PC-9 (cell line): Measurements from ENCODE around the gene TMOD2. TPM values are rescaled to one million over a fixed set of nuclear protein-coding genes. Genes with fewer than 3 reads are reported as not detected.

ENCODE experiments used
- BruUV-seq: library from RNA; stranded (reverse); fragments of 400-500 nt; replicated peaks from 2 replicates; lab custom pipeline; 2021; lab: Mats Ljungman, UMichigan
- CTCF ChIA-PET: fragments of 300-600 bp; sonication (Branson Sonifier 250); formaldehyde crosslinking; loops from one replicate; lab custom pipeline; 2022; ENCODE audit warnings: antibody characterized with exemption; lab: Charles Lee
- POLR2A ChIA-PET: fragments of 300-600 bp; sonication (Branson Sonifier 250); formaldehyde crosslinking; loops from one replicate; lab custom pipeline; 2022; ENCODE audit warnings: antibody characterized with exemption; ENCODE audit not compliant: unreplicated experiment; lab: Charles Lee
- DNase-seq, 2 experiments: peaks; one replicate each; pipeline versions ENCODE4 v3.0.0 to v3.0.0-alpha.2; 2015 to 2022; ENCODE audit warnings: mixed read lengths in 1 of 2
- H2AFZ ChIP-seq: fragments of 200-600 bp; sonication (generic); 2 replicates; pipeline ENCODE4 v1.8.1; 2017; ENCODE audit warnings: antibody characterized with exemption
- H3F3A ChIP-seq: fragments of 200-600 bp; sonication (generic); 2 replicates; pipeline ENCODE4 v1.8.1; 2017; ENCODE audit warnings: antibody characterized with exemption, mild to moderate bottlenecking, low read depth; ENCODE audit not compliant: insufficient read depth
- H3K27ac ChIP-seq: fragments of 200-600 bp; sonication (generic); 2 replicates; pipeline ENCODE4 v1.6.1; 2016; ENCODE audit warnings: mixed run types
- H3K27me3 ChIP-seq: fragments of 200-600 bp; sonication (generic); 2 replicates; pipeline ENCODE4 v1.6.1; 2016; ENCODE audit warnings: low read depth, mixed run types; ENCODE audit not compliant: insufficient read depth
- H3K36me3 ChIP-seq: fragments of 200-600 bp; sonication (generic); 2 replicates; pipeline ENCODE4 v1.6.1; 2016; ENCODE audit warnings: low read depth, mixed run types
- H3K4me1 ChIP-seq: fragments of 200-600 bp; sonication (generic); replicated peaks from 2 replicates; pipeline ENCODE4 v1.6.1; 2016; ENCODE audit warnings: mixed run types; ENCODE audit not compliant: insufficient read depth
- H3K4me2 ChIP-seq: fragments of 200-600 bp; sonication (generic); 2 replicates; pipeline ENCODE4 v1.6.1; 2017; ENCODE audit warnings: mixed run types
- H3K4me3 ChIP-seq: fragments of 200-600 bp; sonication (generic); 2 replicates; pipeline ENCODE4 v1.6.1; 2016; ENCODE audit warnings: mixed run types
- H3K79me2 ChIP-seq: fragments of 200-600 bp; sonication (generic); 2 replicates; pipeline ENCODE4 v1.6.1; 2017; ENCODE audit warnings: low read depth, mixed run types
- H3K9me2 ChIP-seq: fragments of 200-600 bp; sonication (generic); 2 replicates; pipeline ENCODE4 v1.8.1; 2017; ENCODE audit warnings: mild to moderate bottlenecking; ENCODE audit not compliant: insufficient read depth
- H3K9me3 ChIP-seq: fragments of 200-600 bp; sonication (generic); 2 replicates; pipeline ENCODE4 v1.8.1; 2016; ENCODE audit warnings: low read depth; ENCODE audit not compliant: insufficient read depth
- H4K20me1 ChIP-seq: fragments of 200-600 bp; sonication (generic); 2 replicates; pipeline ENCODE4 v1.8.1; 2017; ENCODE audit not compliant: insufficient read depth
- CTCF ChIP-seq: fragments of 200-600 bp; sonication (generic); conservative IDR thresholded peaks from 2 replicates; pipeline ENCODE4 v1.6.1; 2017; ENCODE audit warnings: mixed run types, antibody characterized with exemption, mild to moderate bottlenecking, moderate library complexity
- EZH2 ChIP-seq: fragments of 200-600 bp; sonication (generic); IDR thresholded peaks from 2 replicates; pipeline ENCODE4 v1.8.0; 2017; ENCODE audit warnings: antibody characterized with exemption, low read depth
- intact Hi-C: fragments of 100-400 bp; cut with micrococcal nuclease; formaldehyde crosslinking; loops from one replicate; pipeline ENCODE4 v1.10.0; 2022; ENCODE audit not compliant: unreplicated experiment
- total RNA-seq: library from RNA; stranded (reverse); gene quantifications from 2 replicates; pipeline ENCODE4 v1.2.3, GENCODE V29; 2021

TMOD2 gene
- total RNA-seq, 1 experiment from 2014 or later = 4.2 TPM

DNA sequence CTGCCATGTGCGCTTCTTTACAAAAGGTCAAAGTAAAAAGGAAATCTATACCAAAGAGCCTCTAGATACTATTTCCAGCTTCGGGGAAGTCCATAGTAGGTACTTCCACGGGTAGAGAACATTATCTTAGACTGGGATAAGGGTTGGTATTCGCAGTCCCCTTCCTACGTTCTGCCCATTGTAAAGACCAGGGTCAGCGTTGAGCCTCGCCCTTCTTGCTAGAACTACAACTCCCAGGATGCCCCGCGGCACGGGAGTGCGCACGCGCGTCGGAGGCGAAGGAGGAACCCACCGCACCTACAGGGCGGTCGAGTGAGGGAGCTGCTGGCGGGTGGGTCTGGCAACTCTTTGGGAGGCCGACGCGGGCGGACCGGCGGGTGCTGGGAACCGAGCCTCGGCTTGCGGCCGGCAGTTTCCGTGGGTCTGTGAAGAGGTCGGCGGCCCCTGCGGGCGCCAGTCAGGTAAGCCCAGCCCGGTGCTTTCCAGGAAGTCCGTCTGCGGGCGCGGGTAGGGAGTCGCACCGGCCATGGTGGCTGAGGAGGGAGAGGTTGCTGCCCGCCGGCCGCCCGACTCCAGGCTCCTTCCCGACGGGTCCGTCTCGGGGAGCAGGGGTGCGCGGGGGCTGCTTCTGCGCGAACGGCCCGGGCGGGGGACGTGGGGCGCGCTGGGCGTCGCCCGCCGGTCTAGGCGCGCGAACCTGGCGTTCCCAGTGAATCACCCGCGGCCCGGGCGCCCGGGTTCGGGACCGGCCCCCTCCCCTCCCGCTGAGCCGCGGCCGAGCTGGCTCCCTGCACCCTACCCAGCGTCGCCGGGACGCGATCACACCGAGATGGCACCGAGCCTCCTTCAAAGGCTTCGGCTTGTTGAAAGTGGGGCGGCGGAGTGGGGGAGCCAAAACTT, 78.2 kb downstream of the TMOD2 start, which contains the start of gene TMOD3:
Gene TMOD3 (plus strand): TSS at position 278 of the 900 bp plus-strand sequence. CDS start 33,232 bp downstream, outside the sequence.
- Histone ChIP-seq H3K79me2 (peaks cover 51% of the 10 kb centered on the region), H3K27ac (peak within 1 kb of the TSS; percentile 97), H3K9me2 (no peaks in the 10 kb centered on the region), H3K27me3 (no peaks in the 10 kb centered on the region), H3K4me3 (peak within 1 kb of the TSS; percentile 71), H3K4me2 (peak within 1 kb of the TSS; percentile 95), H3K9me3 (no peaks in the 10 kb centered on the region), H3K36me3 (no peaks in the 10 kb centered on the region; the same call in 1 of the 2 replicates), H4K20me1 (peaks cover 11% of the 10 kb centered on the region), H3F3A (peaks cover 15% of the 10 kb centered on the region), H2AFZ (peak within 1 kb of the TSS; percentile 79), H3K4me1 (peaks cover 69% of the 10 kb centered on the region)
- DNase-seq = peak; percentile 77 to 91
- BruUV-seq = no TSS peak
- no peak for TF ChIP-seq CTCF
- TF ChIP-seq EZH2 = no peak
- ChIA-PET POLR2A (interaction anchor here (0.6 to 1.9 kb wide), 11 partner anchors 17 to 773 kb away, joined by 3 to 23 read pairs (median 4); no protein-coding TSS in a partner anchor), CTCF (interaction anchor here (0.7 to 1.6 kb wide), 3 partner anchors 42 to 76 kb away, joined by 3 to 9 read pairs (median 4); no protein-coding TSS in a partner anchor)
- intact Hi-C loops = loop anchor here (1.0 kb wide), 3 partner anchors 17 to 78 kb away; no protein-coding TSS in a partner anchor

GRCh38 chr15:51830276-51830806, 78.9 kb downstream of the TMOD2 start:
- no TSS peak for BruUV-seq
- intact Hi-C loops = no loop called here
- Histone ChIP-seq H3K9me3 (no peaks in the 10 kb centered on the region), H3F3A (peaks cover 15% of the 10 kb centered on the region), H3K36me3 (peaks cover 3% of the 10 kb centered on the region; the same call in 1 of the 2 replicates), H4K20me1 (peaks cover 11% of the 10 kb centered on the region), H3K79me2 (peaks cover 58% of the 10 kb centered on the region), H3K27ac (peak overlapping the region; percentile 97), H3K4me1 (peaks cover 65% of the 10 kb centered on the region), H3K4me3 (peak overlapping the region; percentile 71), H3K4me2 (peak overlapping the region; percentile 95), H3K27me3 (no peaks in the 10 kb centered on the region), H3K9me2 (no peaks in the 10 kb centered on the region), H2AFZ (peak overlapping the region; percentile 79)
- ChIA-PET CTCF (interaction anchor here (1.1 kb wide), 1 partner anchor 76 kb away, joined by 9 read pairs; no protein-coding TSS in a partner anchor), POLR2A (interaction anchor here (0.7 kb wide), 1 partner anchor 53 kb away, joined by 6 read pairs; no protein-coding TSS in a partner anchor)
- DNase-seq = peak in 1 of 2 experiments; percentile 39
- TF ChIP-seq CTCF (no peak), EZH2 (no peak)

- Histone ChIP-seq H4K20me1 (peaks cover 11% of the 10 kb centered on the region), H3K4me3 (peak overlapping the region; percentile 39)
These were observed 82.4 kb downstream of the TMOD2 start for GRCh38 chr15:51833772-51834171.

More at GRCh38 chr15:51833772-51834171, 82.4 kb downstream of the TMOD2 start:
- Histone ChIP-seq H3F3A (no peaks in the 10 kb centered on the region; the same call in none of the 2 replicates), H3K9me2 (no peaks in the 10 kb centered on the region), H3K36me3 (peaks cover 3% of the 10 kb centered on the region; the same call in 1 of the 2 replicates), H3K27ac (0 out of 2 replicates have a peak overlapping the region, but pooled peaks have one; percentile 34), H3K27me3 (no peaks in the 10 kb centered on the region), H2AFZ (no peak overlapping the region), H3K4me2 (peak overlapping the region; percentile 95), H3K79me2 (peaks cover 93% of the 10 kb centered on the region), H3K4me1 (peaks cover 53% of the 10 kb centered on the region), H3K9me3 (no peaks in the 10 kb centered on the region)
- TF ChIP-seq EZH2 (no peak), CTCF (no peak)
- no TSS peak for BruUV-seq
- no peak for DNase-seq
- ChIA-PET POLR2A (no interaction called here), CTCF (no interaction called here)
- intact Hi-C loops = no loop called here
